Kasumi-1 (cell line): Measurements from ENCODE around the gene BMP10.

ENCODE experiments used
- DNase-seq, 2 experiments: peaks; one replicate each; lab custom pipeline; 2025; lab: John Stamatoyannopoulos, UW

Gene BMP10

DNA sequence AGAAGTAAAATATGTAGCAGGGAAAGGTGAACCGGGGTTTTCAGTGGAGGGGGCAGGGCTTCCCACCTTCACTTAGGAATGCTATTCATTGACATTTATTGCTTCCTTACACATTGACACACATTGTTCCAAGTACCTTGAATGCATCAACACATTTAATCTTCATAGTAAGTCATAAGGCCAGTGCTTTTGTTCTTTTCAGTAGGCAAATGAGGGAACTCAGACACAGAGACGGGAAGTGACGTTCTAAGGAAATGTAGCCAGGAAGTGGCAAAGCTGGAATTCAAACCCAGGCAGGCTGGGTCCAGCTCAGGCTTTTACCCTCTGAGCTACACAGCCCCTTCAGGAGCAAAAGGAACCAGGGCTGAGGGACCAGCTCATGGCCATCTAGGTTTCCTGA, 20.7 kb downstream of the BMP10 start:
- no peak for DNase-seq

GRCh38 chr2:68849579-68850030, 21.6 kb downstream of the BMP10 start:
- DNase-seq = no peak

- no peak for DNase-seq
These were observed 23.4 kb downstream of the BMP10 start for GRCh38 chr2:68847751-68848150.

GRCh38 chr2:68846091-68846490, 25.1 kb downstream of the BMP10 start:
- no peak for DNase-seq

GRCh38 chr2:68845043-68845442, 26.2 kb downstream of the BMP10 start:
- no peak for DNase-seq

GRCh38 chr2:68839260-68839833, 31.9 kb downstream of the BMP10 start:
- DNase-seq = peak; percentile 38 to 57

GRCh38 chr2:68838641-68839040, 32.6 kb downstream of the BMP10 start:
- DNase-seq = no peak

- DNase-seq = no peak
These were observed 33.3 kb downstream of the BMP10 start for GRCh38 chr2:68837861-68838341.

DNA sequence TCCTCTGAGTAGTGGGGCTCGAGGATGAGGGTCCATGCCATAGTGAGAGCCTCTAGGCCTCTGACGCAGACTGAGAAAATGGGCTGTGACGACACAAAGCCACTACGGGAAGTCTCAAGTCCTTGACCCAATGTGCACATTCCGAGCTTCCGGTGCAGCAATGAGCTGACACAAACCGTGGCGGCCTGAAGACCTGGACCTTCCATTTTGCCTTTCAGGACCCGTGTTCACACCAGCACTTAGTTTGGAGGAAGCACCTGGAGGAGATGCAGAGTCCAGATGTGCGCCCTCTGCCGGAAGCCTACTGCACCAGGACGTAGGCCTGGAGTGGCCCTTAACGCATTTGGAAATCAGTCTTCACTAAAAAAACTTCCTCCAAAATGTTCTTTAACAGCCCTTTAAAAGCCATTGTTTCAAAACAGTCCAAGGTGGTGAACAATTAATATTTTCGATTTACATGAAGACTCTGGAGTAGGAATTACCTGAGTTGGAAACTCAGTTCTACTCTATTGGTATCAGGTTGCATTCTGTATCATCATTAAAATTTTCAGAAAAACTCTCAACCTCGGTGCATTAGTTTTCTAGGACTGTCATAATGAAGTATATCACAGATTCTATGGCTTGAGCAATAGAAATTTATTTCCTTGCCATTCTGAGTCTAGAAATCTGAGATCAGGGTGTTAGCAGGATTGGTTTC, 33.9 kb downstream of the BMP10 start:
- peak; percentile 71 to 76 for DNase-seq

GRCh38 chr2:68835621-68836020, 35.6 kb downstream of the BMP10 start:
- DNase-seq = peak; percentile 48 to 53

GRCh38 chr2:68834737-68835376, 36.3 kb downstream of the BMP10 start:
- peak; percentile 17 to 20 for DNase-seq

GRCh38 chr2:68833162-68833561, 38.0 kb downstream of the BMP10 start:
- DNase-seq = no peak

GRCh38 chr2:68832233-68832869, 38.8 kb downstream of the BMP10 start:
- peak; percentile 61 to 62 for DNase-seq

DNA sequence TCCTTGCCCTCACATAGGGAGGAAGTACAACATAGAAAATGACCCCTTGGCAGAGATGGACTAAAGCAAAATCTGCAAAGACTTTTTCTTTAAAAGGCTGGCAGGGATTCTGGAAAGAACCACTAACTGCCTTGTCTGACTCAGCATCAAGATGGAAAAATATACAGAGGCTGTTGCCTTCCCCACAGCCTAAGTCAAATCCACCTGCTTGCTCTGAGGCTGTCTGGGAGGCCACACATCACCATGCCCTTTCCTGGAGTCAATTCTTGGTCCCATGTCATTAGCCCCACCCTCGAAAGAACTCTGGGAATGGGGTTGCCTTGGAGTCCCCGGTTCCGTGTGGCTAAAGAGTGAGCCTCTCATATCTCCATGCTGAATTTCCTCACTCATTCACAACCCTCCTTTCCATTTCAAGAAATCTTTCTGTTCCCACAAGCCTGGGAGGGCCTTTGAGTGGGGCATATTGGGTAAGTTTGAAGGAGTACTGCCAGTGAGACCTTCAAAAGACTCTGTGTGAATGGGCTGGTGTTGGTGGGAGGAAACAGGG, 39.4 kb downstream of the BMP10 start:
- no peak for DNase-seq

DNA sequence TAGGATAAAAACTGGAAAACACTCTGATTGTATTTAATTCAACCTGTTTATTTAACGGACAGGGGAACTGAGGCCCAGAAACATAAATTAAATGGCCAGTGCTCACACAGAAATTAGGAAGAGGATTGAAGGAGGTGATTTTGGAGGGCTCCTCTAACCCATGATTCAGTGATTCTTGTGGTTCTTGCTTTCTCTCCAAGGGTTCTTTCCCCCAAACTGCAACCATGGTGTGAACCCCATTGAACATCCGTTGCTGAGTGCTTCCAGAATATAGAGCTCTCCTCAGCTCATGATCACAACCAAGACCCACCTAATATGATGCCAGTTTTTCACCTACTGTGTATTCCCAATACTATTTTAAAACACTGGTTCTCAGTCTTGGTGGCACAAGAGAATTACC, 41.4 kb downstream of the BMP10 start:
- no peak for DNase-seq

DNA sequence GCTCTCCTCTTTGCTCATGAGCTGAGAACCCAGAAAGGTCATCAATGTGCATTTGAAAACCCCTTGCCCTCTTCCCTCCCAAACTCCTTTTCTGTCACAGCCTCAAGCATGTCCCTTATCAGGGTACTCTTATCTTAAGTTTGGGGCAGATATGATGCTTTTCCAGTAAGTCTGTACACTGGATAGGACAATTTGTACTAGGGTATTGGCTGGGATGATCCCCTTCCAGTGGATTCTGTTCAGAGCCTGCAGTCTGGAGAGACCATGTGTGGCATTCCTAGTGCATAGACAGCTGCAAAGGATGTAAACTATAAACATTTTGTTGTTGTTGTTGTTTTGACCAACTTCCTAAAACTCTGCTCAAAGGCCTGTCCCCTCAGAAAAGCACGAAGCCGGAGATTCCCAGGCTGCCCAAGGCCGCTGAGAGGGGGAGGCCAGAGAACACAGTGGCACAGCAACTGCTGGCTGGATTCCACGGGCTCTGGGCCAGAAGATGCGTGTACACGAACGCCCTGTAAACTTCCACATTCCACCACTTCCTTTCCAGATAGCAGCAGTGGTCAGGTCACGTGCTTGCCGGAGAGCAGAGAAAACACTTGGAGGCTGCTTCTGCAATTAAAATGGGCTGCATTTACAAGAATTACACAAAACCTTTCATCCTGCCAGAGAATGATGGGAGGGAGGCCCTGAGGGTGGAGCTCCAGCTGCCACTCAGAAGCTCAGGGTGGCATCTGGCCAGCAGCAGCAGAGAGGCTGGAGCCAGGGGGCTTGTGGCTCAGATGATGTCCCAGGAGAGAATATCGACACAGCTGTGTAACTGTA, 42.1 kb downstream of the BMP10 start:
- DNase-seq = peak; percentile 98 to 99

DNA sequence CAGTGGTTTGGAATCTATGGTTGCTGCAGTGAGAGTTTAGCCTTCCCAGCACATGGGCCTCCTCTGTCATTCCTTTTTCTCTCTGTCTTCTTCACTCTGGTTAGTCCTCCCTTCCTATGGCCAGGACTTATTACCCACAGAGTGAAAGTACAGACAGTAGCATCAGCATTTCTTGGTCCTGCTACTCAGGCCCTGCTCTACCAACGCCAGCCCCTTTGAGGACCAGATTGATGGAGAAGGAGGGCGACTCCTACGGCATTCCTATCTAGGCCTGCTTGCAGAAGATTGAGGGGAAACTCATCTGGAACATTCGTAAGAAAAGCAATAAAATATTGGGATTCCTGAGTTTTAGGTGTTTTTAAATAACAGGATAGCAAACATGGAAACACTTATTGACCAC, 43.5 kb downstream of the BMP10 start:
- no peak for DNase-seq

DNA sequence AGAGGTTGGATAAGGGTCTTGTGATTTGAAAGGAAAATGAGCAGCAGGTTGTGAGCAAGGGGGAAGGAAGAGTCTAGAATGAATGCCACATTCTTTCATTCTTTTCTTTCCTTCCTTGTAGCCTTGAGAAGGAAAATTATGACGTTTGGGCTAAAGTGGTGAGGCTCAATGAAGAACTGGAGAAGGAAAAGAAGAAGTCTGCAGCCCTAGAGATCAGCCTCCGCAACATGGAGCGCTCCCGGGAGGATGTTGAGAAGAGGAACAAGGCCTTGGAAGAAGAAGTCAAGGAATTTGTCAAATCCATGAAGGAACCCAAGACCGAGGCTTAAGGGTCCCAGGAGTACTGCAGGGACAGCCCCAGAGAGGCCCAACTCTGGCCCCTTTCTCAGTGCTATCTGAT, 45.3 kb downstream of the BMP10 start:
- no peak for DNase-seq

DNA sequence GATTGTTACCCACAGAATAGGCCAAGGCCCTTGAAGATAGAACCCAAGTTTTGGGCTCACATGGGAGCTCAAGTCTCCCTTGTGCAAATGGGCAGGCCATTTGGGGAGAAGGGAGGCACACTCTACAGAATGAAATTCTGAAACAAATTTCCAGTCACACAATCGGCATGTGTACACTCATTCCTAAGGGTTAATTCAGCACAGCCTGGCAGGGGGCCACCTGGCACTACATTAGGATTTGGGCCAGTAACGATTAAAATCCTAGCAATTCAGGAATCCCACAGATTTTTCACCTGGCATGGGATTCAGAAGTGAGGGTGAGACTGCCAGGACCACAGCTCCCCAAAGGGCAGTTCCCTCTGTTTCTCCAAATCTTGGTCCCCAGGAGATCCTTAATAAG, 46.4 kb downstream of the BMP10 start:
- no peak for DNase-seq

DNA sequence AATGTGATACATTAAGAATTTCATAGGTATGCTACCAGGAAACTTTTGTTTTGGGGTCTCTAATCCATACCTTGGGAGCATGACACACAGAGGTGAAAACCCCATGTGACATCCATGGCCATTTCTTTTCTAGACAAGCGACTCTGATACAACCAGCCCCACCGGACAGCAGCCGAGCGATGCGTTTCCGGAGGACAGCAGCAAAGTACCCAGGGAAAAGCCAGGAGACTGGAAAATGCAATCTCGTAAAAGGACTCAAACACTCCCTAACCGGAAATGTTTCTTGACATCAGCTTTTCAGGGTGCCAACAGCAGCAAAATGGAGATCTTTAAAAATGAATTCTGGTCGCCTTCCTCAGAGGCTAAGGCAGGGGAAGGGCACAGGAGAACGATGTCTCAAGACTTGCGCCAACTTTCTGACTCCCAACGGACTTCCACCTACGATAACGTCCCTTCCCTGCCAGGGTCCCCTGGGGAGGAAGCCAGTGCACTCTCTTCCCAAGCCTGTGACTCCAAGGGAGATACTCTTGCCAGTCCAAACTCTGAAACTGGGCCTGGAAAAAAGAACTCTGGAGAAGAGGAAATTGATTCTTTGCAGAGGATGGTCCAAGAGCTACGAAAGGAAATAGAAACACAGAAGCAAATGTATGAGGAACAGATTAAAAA, 48.9 kb downstream of the BMP10 start:
- DNase-seq = no peak

- no peak for DNase-seq
These were observed 51.6 kb downstream of the BMP10 start for GRCh38 chr2:68819556-68819955.
